HG02852 (cell line): ENCODE results near the gene YES1.
A peak's percentile ranks its signal among the peaks of the same experiment; 100 is the strongest.
"Not testable (repeated sequence)": the region's sequence is repeated elsewhere in the genome, so short reads cannot be mapped to it uniquely, and the experiment has no call there.

Experiments
- ATAC-seq: cut with Tn5 transposase; IDR thresholded peaks from one replicate; pipeline ENCODE4 v1.9.1; 2021; ENCODE audit warnings: mild to moderate bottlenecking, moderate library complexity; ENCODE audit not compliant: unreplicated experiment

YES1 gene

DNA sequence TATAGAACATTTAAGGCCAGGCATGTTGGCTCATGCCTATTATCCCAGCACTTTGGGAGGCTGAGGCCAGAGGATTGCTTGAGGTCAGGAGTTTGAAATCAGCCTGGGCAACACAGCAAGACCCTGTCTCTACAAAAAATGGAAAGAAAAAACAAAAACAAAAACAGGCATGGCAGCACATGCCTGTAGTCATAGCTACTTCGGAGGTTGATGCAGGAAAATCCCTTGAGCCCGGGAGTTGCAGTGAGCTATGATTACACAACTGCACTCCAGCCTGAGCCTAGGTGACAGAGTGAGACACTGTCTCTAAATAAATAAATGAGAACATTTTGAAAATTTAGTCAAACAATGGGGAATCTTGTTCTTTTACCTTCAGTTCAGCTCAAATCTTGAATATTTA, 12.1 kb upstream of the YES1 start:
- ATAC-seq, result no peak

DNA sequence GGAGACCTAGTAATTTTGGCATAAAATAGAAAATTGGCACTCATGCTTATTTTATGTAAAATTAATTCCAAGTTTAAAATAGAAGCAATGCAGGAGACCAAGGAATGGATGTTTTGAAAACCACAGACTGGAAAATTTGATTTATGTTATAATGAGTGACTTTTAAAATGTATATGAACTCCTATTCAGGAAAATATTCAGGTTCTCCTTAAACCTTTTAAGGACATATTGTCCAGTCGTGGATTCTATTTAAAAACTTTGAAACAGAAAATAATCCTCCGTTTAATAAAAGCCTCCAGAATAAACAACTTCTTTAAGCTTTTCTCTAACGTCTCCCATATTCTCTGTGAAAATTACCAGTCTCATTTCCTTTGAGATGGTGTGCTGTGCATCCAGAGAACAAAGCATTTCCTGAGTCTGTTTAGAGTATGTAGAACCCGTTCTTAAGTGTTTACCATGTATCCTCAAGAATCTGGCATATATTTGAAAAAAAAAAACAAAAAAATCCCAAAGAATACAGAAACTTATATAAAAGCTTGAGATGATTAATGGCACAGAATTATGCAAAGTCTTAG, 8.6 kb upstream of the YES1 start:
- ATAC-seq, result no peak

DNA sequence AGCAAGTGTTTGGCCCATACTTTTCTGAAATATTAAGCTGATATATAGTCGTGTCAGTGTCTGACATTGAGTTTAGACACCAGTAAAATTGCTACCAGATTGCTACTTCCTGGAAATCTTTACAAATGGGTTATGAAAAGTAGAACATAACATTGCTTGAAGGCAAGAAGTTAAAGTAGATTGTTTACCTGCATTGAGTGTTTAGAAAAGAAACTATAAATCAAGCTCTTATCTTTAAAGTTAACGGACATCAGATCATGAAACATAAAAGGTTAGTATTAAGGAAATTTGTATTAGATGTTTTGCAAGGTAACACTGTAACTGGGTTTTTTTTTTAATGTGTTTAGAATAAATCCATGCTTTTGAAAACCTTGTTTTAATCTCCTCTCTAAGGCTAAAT, 4.8 kb upstream of the YES1 start:
- no peak for ATAC-seq

DNA sequence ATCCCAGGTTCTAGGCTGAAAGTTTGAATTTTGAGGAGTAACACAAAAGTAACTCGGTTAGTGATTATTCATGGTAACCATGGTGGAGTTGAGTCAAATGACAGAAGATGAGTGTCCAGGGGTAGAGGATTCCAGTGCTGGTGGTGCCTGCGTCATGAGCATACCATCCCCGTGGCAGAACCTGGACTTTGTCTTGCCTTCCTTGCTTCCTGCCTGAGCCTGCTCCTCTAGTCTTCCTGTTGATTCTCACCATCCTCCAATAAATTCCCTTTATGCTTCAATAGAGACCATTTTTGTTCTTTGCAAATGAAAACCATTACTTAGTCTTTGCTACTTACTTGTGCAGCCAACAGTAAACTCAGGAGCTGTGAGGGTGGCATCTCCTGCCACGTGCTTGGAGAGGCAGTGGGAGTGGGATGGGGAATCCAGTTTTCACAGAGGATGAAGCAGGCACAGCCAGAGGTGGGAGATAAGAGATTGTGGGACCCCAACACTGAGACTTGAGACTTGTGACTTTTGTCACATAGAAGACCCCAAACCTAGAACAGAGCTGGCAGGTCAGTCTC, 4.1 kb upstream of the YES1 start:
- ATAC-seq, result no peak

DNA sequence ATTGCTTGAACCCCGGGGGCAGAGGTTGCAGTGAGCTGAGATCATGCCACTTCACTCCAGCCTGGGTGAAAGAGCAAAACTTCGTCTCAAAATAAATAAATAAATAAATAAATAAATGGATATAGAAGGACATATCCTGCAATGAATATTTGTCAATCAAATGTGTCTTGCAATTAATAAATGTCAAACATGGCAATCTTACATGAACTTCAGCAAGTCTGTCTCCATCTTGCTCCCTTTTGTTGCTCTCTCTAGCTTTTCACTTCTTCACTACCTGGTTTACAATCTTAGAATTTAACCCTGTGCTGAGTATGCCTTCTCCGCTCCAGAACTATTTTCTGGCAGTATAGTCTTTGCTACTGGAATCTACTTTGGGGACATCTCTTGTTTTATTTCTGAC, 3.3 kb upstream of the YES1 start:
- no peak for ATAC-seq

DNA sequence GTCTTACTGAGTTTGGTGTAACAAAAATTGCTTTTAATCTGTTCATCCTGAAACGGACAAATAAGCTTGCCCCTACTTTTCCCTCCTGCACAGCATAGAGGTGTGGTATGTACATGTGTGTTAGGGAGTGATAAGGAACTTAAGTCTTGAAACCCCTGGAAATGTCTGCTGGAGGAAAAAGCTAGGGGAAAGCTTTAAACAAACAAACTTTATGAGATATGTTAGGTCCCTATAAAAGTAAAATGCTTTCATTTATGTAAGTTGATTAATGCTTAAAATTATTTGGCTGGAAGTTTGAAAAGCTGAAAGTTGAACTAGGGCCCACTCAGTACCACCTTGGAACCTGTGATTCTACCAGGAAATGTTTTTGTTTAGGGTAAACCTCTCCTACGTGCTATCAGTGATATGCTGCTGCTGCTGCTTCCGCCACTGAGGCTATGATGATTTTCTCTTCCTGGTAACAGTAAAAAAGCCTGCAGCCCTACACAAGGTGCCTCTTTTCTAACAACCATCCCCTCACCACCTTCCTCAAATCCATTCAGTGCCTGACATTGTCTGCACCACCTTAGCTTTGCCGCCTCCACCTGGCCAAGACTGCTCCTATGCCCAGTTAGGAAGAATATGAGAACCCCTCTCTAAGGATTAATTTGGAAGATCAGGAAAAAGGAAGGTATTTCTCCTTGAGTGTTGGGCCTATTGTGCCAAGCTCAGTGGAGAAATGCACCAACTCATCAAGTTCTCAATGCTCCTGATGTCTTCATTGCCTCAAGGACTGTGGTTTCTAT, 2.5 kb upstream of the YES1 start:
- no peak for ATAC-seq

DNA sequence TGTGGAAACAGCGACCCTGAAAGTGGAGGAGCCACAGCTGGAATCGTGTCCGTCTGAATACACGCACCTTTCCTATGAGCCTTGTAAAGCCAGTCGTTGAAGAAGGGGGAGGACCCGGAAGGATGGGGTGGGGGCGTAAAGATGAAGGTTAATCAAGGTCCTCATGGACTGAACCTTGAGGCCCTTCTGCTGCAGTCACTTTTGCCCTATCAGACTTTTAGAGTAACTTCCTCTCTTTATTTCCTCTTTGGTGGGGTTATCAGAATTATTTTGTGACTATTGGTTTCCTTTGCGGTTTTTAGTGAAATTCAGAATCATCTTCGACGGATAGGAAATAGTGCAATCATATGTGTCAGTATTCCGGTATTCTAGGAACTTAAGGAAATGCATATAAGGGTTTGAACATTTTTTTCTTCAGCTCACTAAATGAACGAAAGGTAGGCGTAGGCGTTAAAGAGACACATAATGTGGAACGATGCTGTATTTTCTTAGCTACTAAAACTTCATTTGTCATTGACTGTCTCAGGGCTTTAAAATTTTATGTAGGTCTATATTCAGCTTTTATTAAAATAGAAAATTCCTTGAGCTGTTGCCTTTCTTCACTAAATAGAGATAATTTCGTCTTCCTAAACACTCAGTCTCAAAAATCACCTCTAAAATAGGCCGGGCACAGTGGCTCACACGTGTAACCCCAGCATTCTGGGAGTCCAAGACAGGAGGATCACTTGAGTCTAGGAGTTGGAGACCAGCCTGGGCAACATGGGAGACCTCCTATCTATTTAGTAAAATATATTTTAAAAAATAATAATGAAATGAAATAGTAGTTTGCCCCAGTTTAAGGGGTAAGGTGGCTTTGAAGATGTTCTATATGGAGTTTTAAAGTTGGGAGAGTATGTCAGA, 1.4 kb upstream of the YES1 start:
- ATAC-seq, result no peak

DNA sequence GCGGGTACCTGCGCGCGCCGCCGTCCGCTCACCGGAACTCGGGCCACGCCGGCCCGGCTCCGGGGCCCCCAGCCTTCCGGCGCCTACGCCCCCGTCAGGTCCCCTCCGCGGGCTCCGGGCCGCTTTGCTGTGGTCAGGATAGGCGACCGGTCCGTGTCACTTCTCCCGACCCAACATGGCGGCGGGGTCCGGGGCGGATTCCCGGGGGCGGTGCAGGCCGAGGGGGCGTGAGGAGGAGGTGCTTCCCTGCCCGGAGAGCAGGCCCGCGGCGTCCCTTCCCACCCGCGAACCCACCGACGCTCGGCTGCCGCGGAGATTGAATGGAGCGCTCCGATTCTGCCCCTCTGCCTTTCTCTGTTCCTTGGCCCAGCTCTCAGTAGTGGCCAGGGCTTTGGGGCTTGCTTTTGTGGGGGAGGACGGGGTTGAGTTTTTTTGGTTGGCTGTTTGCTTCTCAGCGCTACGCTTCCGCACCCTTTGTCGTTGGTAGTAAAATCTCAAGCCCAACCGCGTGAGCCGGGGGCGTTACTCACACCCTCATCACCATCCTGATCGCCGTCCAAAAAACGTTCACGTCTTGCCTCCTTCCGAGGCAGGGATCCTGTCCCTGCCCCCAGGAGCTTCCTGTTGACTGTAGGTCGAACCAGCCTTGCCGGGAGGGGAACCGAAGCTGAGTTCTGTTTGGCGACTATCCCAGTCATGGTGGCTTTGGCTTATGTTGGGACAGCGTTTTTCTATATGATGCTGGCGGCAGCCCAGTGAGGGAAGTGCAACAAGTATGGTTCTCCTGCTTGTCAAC, 532 bp upstream of the YES1 start:
- peak; percentile 47 for ATAC-seq

DNA sequence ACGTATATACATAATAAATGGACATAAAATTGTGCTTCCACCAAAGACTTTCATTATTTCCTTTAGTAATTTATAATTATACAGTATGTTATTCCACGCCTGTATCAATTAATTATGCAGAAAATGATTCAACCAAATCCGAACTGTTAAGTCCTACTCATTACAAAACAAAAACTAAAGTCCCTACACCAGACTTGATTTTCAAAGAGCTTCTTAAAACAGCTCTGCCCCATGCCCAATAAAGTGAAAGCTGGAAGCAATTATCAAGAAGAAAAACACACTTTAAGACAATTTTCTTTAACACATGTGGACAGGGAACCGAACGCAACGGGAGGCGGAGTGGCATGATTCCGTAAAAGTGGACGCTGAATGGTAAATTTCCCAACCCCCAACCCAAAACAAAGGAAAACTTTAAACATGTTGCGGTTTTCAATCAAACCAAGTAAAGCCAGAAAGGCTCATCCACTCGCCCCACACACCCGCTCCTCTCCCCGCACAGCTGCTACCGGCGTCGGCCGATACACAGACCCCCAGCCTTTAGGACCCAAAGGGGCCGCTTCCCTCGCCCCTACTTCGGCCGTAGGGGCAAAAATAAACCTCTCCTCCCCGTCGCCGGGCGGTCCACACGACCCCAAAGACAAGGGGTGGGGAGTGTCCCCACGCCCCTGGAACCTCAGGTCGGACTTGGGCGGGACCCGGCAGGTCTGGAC, 705 bp downstream of the YES1 start:
- peak; percentile 26 for ATAC-seq

DNA sequence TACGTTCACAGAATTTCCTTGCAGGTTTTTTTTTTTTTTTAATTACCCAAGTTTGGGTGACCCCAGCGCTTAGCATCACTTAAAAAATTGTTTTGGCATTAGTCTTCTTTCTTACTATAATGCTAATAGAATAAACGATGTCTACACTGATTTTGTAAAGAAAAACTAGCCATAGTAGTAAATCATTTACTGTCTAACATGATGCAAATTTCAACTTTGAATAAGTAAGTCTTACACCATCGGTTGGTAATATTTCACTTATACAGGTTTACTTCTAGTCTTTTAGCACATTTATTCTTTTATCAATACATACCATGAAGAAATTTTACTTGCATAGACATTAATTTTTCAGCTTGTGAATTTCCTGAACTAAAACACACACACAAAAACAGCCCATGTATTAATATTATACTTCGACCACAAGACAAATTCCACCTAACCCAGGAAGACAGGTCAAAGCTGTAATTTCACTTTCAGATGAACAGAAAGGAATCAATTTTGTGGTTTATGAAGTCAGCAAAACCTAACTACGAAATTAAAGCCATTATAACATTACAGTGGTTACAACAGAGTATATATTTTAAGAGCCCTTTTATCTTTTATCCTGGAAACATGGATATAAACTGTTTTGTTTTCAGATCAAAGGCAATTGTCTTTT, 1.9 kb downstream of the YES1 start:
- peak; percentile 16 for ATAC-seq

DNA sequence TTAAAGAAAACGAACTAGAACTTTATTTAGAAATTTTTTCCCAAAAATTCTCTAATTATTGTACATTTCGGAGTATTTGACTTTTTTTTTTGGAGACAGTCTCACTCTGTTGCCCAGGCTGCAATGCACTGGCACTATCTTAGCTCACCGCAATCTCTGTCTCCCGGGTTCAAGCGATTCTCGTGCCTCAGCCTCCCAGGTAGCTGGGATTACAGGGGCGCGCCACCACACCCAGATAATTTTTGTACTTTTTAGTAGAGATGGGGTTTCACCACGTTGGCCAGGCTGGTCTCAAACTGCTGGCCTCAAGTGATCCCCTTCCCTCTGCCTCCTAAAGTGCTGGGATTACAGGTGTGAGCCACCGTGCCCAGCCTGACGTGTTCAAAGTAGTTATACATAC, 2.8 kb downstream of the YES1 start:
- ATAC-seq, result not testable (repeated sequence)

DNA sequence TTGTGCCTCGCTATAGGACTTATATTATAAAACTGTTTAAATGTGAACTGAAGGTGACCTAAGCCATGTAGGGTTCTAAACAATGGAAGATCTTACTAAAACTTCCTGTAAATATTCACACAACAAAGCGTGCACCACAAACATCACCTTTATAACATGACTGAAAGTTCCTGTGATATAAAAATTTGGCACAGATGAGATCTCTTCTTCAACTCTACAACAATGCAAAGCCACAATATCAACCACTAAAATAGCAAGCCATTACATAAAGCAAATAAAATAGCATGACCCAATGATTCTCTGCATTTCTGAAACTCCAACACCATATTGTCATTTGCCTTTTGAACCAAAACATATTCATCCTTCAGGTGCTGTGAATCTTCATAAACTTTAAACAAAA, 3.5 kb downstream of the YES1 start:
- ATAC-seq, result no peak

DNA sequence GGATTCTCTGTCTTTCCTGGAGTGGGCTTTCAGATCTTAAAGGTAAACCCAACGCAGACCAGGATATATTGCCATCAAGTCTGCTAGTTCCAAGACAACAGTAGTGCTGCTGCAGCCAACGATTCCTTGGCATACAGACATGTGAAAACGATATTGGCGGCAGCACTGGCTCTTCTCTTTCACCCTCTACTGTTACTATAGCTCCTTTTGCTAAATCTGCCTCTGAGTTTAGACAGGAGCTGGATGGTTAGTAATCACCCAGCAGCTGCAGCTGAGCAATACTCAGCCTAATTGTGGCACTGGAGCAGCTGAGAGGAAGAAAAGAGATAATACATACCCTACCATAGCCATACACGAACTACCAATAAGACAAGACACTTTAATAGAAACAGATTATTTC, 4.0 kb downstream of the YES1 start:
- no peak for ATAC-seq

DNA sequence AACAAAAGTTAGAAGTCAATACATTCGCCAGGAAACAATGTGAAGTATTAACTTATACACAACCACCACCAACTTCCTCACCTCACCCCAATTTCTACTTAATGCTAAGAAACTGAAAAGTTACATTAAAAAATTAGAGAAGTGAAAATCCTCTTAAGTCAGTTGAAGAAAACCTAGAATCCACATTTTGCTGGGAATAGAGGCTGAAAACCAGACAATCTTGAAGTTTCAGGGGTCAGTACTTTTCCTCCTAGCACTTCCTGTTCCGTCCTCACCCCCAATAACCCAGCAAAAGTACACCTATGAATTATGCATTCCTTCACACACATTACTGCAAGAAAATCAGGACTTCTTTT, 6.3 kb downstream of the YES1 start:
- ATAC-seq, result peak; percentile 30

DNA sequence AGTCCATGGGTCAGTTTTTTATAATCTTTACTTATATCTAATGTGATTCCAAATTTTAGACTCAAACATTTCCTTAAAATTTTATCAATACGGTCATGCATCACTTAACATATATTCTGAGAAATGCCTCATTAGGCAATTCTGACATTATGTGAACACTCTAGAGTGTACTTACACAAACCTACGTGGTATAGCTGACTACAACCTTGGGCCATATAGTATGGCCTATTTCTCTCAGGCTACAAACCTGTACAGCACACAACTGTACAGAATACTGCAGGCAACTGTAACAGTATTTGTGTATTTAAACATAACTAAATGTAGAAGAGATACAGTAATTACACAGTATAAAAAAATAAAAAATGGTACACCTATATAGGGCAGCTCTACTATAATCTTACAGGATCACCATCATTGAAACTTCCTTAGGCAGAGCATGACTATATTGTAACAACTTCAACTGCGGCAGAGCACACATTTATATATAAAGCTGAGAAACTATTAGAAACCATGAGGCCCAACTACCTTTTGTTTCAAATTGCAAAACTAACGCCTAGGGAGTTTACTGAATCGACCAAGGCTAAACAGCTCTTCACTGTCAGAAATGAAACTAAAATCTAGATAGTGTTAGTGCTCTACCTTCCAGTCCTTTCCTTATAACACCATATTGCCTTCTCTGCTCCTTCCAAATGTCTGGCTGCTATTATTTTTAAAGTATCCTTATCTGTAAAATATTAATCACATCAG, 6.9 kb downstream of the YES1 start:
- ATAC-seq, result peak; percentile 50

DNA sequence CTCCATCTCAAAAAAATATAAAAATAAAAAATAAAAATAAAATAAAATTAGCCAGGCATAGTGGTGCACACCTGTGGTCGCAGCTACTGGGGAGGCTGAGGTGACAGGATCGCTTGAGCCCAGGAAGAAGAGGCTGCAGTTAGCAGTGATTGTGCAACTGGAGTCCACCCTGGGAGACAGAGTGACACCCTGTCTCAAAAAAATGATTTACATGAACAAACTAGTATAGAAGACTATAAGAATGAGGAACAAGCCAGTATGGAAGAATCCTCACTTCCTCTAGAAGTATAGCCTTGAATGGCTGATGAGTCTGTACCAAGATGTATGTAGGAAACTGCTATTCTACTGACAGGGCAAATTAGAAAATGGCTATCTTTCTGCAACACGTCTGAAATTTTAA, 10.9 kb downstream of the YES1 start:
- ATAC-seq, result no peak

DNA sequence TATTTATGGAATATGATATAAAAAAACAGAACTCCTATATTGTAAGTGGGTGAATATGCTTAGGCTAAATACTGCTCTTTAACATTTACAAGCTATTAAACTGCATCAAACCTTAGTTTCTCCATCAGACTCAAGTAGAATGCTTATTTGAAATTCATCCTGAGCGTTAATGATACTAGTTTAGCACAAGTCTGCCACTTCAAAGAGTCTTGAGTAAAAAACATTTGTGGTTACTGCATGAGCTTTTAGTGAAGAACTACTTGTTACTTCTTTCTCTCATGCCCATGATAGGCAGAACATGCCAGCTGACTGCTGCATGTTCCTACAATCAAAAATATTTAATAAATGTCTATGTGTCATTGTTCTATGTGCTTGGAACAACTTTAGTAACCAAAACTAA, 12.1 kb downstream of the YES1 start:
- ATAC-seq, result no peak

DNA sequence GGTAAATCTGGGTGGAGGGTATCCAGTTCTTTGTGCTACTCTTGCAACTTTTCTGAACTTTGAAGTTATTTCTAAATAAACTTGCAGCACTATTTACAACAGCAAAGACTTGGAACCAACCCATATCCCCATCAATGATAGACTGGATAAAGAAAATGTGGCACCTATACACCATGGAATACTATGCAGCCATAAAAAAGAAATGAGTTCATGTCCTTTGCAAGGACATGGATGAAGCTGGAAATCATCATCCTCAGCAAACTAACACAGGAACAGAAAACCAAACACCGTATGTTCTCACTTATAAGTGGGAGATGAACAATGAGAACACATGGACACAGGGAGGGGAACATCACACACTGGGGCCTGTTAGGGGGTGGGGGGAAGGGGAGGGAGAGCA, 16.7 kb downstream of the YES1 start:
- not testable (repeated sequence) for ATAC-seq

DNA sequence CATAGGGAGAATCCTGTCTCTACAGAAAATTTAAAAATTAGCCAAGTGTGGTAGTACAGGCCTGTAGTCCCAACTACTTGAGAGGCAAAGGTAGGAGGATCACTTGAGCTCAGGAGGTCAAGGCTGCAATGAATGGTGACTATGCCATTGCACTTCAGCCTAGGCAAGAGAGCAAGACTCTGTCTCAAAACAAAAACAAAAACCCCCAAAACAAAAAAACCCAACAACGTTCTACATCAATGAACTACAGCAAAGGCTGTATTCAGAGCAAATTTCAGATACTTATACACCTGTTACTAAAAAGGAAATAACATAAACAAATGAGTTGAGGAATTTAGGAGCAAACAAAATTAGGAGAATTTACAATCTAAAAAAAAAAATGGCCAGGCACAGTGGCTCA, 22.6 kb downstream of the YES1 start:
- ATAC-seq, result peak; percentile 33
